GM10248 (cell line): ENCODE measurements around the gene FAM174C.

Experiments used
- CTCF ChIA-PET: fragments of 300-600 bp; sonication (Branson Sonifier 250); formaldehyde crosslinking; extraction: SDS; loops from one replicate; lab custom pipeline; 2021; ENCODE audit warnings: antibody characterized with exemption; lab: Yijun Ruan, JAX
- POLR2A ChIA-PET: fragments of 350-650 bp; sonication (Branson Sonifier 250); formaldehyde crosslinking; extraction: SDS; loops from one replicate; lab custom pipeline; 2020; ENCODE audit warnings: antibody characterized with exemption; lab: Yijun Ruan, JAX
- DNase-seq: peaks from one replicate; pipeline ENCODE4 v3.0.0; 2012; ENCODE audit errors: extremely low spot score
- TF ChIP-seq, protein P1 (sequence below): IDR thresholded peaks from 2 replicates; pipeline ENCODE4 v1.5.1; 2012; ENCODE audit warnings: mild to moderate bottlenecking, low read depth; ENCODE audit errors: extremely low read depth, missing control alignments, control extremely low read depth

The FAM174C gene

DNA sequence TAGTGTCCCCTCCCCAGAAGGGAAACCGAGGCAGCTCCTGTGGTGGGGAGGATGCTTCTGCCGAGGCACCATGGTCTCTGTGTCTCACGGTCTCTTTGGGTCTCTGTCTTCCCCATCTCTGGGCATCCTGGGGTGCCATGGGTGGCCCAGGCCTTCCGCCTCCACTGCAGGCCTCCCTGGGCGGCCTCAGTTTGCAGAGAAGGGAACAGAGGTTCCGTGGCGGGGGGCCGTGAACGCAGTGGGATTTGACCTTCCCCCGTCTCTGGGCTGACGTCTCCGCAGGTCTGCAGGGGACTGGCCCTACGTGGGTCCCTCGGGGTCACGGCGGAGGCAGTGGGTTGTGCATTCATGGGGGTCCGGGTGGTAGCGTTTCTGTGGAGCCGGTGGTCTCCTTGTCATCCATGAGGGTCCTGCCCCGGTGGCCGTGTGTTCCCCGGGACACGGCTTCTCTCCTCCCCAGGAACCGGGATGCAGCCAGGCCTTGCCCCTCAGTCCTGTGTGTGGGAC, 14.9 kb downstream of the FAM174C start:
- ChIA-PET POLR2A (no interaction called here), CTCF (no interaction called here)
- TF ChIP-seq, protein P1, sequence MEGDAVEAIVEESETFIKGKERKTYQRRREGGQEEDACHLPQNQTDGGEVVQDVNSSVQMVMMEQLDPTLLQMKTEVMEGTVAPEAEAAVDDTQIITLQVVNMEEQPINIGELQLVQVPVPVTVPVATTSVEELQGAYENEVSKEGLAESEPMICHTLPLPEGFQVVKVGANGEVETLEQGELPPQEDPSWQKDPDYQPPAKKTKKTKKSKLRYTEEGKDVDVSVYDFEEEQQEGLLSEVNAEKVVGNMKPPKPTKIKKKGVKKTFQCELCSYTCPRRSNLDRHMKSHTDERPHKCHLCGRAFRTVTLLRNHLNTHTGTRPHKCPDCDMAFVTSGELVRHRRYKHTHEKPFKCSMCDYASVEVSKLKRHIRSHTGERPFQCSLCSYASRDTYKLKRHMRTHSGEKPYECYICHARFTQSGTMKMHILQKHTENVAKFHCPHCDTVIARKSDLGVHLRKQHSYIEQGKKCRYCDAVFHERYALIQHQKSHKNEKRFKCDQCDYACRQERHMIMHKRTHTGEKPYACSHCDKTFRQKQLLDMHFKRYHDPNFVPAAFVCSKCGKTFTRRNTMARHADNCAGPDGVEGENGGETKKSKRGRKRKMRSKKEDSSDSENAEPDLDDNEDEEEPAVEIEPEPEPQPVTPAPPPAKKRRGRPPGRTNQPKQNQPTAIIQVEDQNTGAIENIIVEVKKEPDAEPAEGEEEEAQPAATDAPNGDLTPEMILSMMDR, result no peak
- DNase-seq, result no peak

DNA sequence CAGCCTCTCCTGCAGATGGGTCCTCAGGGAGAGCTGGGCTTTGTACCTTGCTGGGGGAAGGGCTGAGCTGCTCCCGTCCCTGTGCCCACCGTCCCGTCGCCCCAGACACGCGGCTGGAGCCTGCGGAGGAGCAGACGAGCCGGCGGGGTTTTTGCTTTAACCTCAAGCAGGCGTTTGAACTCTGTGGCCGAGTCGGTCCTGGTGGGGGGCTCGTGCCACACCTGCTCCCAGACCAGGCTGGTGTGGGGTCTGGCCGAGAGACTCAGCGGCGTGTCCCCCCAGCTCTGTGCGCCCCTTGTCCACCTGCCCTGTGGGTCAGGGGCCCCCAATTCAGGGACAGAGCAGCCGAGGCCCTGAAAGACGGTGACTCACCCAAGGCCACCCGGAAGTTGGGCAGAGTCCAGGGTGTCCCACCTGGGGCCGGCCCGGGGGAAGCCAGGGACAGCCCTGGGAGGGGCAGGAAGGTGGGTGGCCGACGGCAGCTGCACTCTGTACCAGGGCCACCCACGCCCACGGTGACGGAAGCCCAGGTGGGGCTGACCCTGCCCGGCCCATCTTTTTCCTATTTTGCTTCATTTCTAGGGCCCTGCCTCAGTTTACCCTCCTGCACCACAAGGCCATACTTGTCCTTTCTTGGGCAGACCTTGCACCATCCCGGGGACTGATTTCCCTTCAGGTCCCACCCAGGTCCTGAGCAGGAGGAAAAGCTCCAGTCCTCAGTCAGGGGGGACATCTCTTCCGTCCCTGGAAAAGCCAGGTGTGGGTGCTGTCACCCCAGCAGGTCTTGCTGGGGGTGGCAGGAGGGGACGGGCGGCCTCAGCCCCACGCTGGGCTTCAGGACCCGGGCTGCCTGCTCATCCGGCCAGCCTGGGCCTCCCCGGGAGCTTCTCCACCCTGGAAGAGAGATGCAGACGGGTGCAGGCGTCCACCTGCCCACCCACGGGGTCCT, 15.6 kb downstream of the FAM174C start:
- DNase-seq, result no peak
- CTCF ChIA-PET, result interaction anchor here (1.0 kb wide), 3 partner anchors 11 to 535 kb away, joined by 3 to 4 read pairs (median 3); no protein-coding TSS in a partner anchor
- POLR2A ChIA-PET, result interaction anchor here (1.2 kb wide), 1 partner anchor 22 kb away, joined by 6 read pairs; the partner anchor contains the start of gene CIRBP
- TF ChIP-seq, protein P1, result no peak

DNA sequence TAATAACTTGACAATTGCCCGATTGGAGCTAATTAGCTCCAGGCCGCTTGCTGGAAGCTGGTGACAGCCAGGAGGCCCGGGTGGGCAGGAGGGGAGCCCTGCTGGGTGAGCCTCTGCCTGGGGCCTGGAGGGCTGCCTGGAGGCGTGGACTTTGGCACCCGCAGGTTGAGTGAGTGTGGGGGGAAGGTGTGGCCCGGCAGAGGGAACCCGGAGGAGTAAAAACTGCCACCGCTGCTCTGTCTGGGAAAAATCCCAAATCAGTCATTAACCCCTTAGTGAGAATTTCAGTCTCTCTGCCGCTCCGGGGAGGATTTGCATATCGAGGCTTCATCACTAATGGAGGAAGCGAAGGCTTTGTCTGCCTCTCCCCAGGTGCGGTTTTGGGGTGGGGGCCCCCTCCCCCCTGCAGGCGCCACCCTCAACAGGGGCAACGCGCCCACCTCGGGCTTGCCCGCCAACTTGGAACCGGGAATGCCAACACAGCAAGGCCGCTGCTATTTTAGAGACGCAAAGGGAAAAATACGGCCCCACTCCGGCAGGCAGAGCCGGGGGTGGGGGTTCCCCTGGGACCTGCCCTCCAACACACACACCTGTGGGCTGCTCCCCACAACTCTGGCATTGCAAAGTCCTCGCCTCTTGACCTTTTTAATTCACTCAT, 16.6 kb downstream of the FAM174C start:
- DNase-seq, result peak; percentile 73
- ChIA-PET POLR2A (interaction anchor here (1.2 kb wide), 1 partner anchor 23 kb away, joined by 6 read pairs; the partner anchor contains the start of gene CIRBP), CTCF (interaction anchor here (1.0 kb wide), 3 partner anchors 12 to 534 kb away, joined by 3 to 4 read pairs (median 3); no protein-coding TSS in a partner anchor)
- TF ChIP-seq, protein P1, result no peak

DNA sequence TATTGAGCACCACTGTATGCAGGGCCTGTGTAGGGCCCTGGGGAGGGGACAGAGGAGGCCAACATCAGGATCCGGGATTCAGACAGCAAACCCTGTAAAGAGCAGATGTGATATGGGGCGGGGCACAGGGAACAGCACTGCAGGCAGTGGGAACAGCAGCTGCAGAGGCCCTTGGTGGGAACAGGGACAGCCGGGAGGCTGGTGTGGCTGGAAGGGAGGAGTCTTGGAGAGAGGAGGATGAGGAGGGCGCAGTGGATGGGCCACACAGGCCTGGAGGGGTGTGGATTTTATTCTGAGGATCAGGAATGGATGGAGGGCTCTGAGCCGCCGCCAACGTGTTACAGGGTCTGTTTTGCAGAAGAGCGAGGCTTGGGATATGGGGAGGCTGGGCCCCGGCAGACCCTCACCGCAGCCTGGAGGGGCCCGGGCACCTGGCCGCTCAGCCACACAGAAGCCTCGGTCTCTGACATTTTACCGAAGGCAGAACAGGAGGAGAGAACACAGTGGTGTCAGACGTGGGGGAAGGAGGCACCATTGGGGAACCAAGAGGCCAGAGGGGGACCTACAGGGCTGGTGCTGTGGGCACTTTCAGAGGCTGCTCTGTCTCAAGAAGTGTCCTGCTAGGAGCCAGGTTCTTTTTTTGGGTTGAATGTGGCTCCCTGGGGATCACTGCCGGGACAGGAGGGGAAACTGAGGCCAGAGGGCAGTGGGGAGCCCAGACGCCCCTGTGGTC, 17.3 kb downstream of the FAM174C start:
- CTCF ChIA-PET, result no interaction called here
- POLR2A ChIA-PET, result interaction anchor here (1.0 kb wide), 1 partner anchor 24 kb away, joined by 4 read pairs; the partner anchor contains the start of gene CIRBP
- TF ChIP-seq, protein P1, result no peak
- no peak for DNase-seq

DNA sequence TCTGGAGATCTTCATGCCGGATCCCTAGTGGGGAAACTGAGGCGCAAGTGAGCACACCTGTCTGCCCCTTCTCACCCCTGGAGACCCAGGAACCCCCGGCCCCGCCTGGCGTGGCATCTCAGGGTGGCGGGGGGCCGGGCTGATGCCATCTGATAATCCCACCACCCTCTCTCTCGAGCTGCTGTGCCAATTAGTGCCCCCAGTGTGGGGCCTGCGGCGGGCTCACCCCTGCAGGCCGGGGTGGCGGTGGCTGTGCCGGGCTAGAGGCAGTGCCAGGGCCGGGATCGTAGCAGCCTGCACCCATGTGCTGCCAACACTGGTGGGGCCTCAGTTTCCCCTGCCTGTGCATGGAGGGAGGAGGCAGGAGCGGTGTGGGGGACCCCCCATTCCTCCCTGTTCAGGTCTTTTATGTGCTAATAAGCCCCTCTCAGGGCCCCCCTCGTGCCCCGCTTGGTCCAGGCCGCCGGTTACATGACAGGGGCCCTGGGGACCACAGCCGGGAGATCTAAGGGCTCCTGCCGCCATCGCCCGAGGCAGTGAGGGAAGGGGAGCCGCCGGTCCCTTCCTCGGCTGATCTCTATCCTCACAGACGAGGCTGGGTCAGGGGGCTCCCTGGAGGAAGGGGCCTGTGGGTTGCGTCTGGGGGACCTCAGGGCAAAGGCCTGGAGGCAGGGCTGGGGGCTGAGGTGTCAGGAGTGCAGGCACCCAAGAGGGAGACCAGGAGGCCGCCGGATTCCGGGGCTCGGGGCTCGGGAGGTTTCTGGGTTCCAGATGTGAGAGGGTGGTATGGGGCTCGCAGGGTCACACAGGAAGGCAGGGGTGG, 18.7 kb downstream of the FAM174C start:
- ChIA-PET POLR2A (no interaction called here), CTCF (interaction anchor here (1.3 kb wide), 1 partner anchor 15 kb away, joined by 4 read pairs; no protein-coding TSS in a partner anchor)
- no peak for DNase-seq
- TF ChIP-seq, protein P1, result no peak
